TTC549 (cell line): ENCODE data around the gene FAM221A.
"Not testable (repeated sequence)": the region's sequence is repeated elsewhere in the genome, so short reads cannot be mapped to it uniquely, and the experiment has no call there.

Experiments used
- FAIRE-seq: peaks from 2 replicates; lab custom pipeline; 2012; peaks lifted over from hg19 to GRCh38; lab: Jason Lieb, UNC

The FAM221A gene

GRCh38 chr7:23709081-23709750, 29.2 kb downstream of the FAM221A start:
- FAIRE-seq: no peak

GRCh38 chr7:23710000-23710399, 30.0 kb downstream of the FAM221A start, which contains the start of gene STK31:
TSS of gene STK31 (plus strand) at chr7:23710219. CDS start at chr7:23710286, 67 bp downstream.
- no peak for FAIRE-seq

- peak; percentile 98 for FAIRE-seq
Observed at GRCh38 chr7:23712368-23713284, 32.6 kb downstream of the FAM221A start.

GRCh38 chr7:23713285-23714149, 33.5 kb downstream of the FAM221A start:
- peak; percentile 33 for FAIRE-seq

- FAIRE-seq: no peak
Observed at GRCh38 chr7:23714150-23714464, 34.1 kb downstream of the FAM221A start.

GRCh38 chr7:23714579-23714978, 34.6 kb downstream of the FAM221A start:
- no peak for FAIRE-seq

- no peak for FAIRE-seq
Observed at GRCh38 chr7:23715099-23715498, 35.1 kb downstream of the FAM221A start.

- FAIRE-seq: no peak
Observed at GRCh38 chr7:23717788-23718187, 37.8 kb downstream of the FAM221A start.

GRCh38 chr7:23721456-23721855, 41.5 kb downstream of the FAM221A start:
- FAIRE-seq: no peak

- not testable (repeated sequence) for FAIRE-seq
Observed at GRCh38 chr7:23722587-23723216, 42.7 kb downstream of the FAM221A start.

- not testable (repeated sequence) for FAIRE-seq
Observed at GRCh38 chr7:23724113-23724512, 44.1 kb downstream of the FAM221A start.

GRCh38 chr7:23742051-23742450, 62.1 kb downstream of the FAM221A start:
- no peak for FAIRE-seq

- no peak for FAIRE-seq
Observed at GRCh38 chr7:23743226-23743625, 63.2 kb downstream of the FAM221A start.

- peak; percentile 23 for FAIRE-seq
Observed at GRCh38 chr7:23746629-23747028, 66.6 kb downstream of the FAM221A start.

GRCh38 chr7:23751852-23752251, 71.9 kb downstream of the FAM221A start:
- no peak for FAIRE-seq
